Stimulated activated CD8-positive, alpha-beta memory T cell treated with anti-CD3 and anti-CD28 coated beads, Interleukin-4, amount 100 ng/mL, for 4 hours (primary cell): ENCODE data around the gene LAT.
A peak's percentile ranks its signal among the peaks of the same experiment; 100 is the strongest.
"Not testable (repeated sequence)": the region's sequence is repeated elsewhere in the genome, so short reads cannot be mapped to it uniquely, and the experiment has no call there.

Experiments used
- DNase-seq, 2 donors: peaks; one replicate each; pipeline ENCODE4 v3.0.0-alpha.2; 2020; ENCODE audit warnings: low read depth in 2 of 2, low spot score in 1 of 2

LAT gene

GRCh38 chr16:28977703-28978662 lies 6.9 kb upstream of the LAT start:
- no peak for DNase-seq

- DNase-seq = not testable (repeated sequence)
Measured at GRCh38 chr16:28980330-28980729, 4.5 kb upstream of the LAT start.

- no peak for DNase-seq
Measured at GRCh38 chr16:28980929-28981328, 3.9 kb upstream of the LAT start.

- no peak for DNase-seq
Measured at GRCh38 chr16:28981517-28981916, 3.3 kb upstream of the LAT start.

DNA sequence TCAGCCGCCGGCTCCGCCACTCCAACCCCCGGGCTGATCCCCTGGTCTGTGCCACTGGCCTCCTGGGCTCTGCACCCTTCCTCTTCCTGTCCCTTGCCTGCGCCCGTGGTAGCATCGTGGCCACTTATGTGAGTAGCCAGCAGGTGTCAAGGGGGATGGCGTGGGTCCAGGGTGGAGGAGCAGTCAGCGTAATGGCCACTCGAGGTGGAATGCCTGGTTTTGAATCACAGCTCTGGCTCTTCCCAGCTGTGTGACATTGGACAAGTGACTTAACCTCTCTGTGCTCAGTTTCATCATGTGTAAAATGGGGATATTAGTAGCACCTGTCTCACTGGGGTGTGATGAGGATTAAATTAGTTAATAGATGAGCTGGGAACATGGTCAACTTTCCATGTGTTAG lies 2.4 kb upstream of the LAT start:
- no peak for DNase-seq

- DNase-seq = no peak
Measured at GRCh38 chr16:28982949-28983348, 1.9 kb upstream of the LAT start.

DNA sequence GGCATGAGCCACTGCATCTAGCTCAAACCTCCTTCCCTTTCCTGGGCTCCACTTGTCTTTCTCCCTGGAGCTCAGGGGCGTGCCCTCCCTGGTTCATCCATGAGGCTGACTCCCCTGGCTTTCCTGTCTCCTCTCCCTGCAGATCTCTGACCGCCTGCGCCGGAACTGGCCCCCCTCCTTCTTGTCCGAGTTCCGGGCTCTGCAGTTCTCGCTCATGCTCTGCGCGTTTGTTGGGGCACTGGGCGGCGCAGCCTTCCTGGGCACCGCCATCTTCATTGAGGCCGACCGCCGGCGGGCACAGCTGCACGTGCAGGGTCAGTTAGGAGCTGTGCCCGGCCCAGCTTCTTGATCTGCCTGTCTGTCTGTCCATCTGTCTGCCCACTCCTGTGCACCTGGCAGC lies 1.2 kb upstream of the LAT start:
- DNase-seq = no peak

- DNase-seq = no peak
Measured at GRCh38 chr16:28984091-28984490, 761 bp upstream of the LAT start.

DNA sequence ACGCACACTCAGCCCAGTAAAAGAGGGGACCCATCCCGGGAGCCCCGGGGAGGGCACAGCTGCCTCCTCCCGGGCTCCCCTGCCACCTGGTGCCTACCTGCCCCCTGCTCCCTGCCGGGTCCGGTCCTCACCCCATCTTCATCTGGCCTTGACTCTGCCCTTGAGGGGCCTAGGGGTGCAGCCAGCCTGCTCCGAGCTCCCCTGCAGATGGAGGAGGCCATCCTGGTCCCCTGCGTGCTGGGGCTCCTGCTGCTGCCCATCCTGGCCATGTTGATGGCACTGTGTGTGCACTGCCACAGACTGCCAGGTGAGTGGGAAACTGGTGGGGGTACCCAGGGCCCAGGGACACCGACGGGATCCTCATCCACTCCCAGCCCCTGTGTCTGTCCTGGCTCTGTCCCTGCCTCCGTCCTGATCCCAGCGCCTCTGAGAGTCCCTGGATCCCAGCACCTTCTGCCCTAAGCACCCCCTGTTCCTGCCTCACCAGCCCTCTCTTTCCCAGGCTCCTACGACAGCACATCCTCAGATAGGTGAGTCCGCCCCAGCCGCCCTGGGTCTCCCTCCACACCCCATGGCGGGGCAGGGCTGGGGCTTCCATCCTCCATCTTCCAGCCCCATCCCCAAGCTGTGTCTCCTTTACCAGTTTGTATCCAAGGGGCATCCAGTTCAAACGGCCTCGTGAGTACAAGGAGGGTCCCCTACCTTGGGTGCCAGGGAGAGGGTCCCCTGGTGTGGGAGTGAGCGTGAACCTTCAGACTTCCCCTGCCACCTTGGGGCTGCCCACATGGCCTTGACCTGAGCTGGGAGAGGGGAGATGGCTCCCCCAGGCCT lies 574 bp downstream of the LAT start:
- DNase-seq = no peak

DNA sequence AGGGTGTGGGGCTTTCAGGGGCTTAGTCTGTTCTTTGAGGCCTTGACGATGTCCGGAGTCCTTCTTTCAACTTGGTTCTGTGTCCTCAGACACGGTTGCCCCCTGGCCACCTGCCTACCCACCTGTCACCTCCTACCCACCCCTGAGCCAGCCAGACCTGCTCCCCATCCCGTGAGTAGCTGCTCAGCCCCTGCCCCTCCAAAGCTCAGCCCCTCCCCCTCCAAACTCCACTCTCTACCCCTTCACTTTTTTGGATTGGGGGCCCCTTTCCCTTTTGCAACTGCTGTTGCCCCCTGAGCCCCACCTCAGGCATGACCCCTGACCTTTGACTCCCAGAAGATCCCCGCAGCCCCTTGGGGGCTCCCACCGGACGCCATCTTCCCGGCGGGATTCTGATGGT lies 1.2 kb downstream of the LAT start:
- no peak for DNase-seq

GRCh38 chr16:28986492-28986891 lies 1.6 kb downstream of the LAT start:
- DNase-seq = no peak

DNA sequence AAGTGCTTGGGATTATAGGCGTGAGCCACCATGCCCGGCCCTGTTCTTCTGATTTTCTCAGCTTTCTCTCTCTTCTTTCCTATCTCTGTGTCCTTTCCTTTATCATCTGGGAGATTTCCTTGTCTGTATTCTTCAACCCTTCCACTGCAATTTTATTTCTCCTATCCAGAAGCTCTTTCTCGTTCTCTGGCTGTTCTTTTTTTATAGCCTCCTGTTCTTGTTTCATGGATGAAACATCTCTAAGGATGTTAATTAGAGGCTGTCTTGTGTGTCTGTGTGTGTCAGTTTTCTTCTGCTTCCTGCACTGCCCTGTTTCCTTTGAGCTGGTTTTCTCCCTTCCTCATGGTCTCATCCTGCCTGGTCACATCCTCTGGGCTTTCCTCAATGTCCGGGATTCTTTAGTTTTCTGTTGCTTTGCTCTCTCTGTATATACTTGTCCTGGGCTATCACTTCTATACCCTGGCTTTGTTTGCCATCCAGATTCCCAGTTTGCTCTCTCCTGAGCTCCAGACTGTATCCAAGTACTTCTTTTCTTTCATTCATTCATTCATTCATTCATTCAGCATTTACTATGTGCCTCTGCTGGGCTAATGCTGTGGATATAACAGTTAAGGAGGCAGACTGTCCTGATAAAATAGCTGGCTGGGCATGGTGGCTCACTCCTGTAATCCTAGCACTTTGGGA lies 2.5 kb downstream of the LAT start:
- DNase-seq = no peak

- DNase-seq = no peak
Measured at GRCh38 chr16:28989363-28989762, 4.5 kb downstream of the LAT start.

- peak in 1 of 2 donors; percentile 53 for DNase-seq
Measured at GRCh38 chr16:28990375-28991040, 5.7 kb downstream of the LAT start.

- no peak for DNase-seq
Measured at GRCh38 chr16:28991687-28992086, 6.8 kb downstream of the LAT start.

DNA sequence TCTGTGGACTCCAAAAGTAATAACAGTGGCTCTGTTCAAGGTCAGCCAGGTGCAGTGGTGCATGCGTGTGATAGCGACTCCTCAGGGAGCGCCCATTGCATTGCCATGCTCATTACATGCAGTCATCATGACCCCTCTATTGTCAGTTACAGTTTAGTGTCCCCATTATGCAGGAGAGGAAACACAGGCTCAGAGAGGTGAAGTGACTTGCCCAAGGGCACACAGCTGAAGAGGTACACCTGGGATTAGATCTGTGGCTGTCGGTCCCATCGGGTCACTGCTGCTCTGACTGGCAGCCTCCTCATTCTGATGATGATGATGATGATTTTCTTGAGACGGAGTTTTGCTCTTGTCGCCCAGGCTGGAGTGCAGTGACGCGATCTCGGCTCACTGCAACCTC lies 7.6 kb downstream of the LAT start:
- no peak for DNase-seq

GRCh38 chr16:28998837-28999236 lies 14.0 kb downstream of the LAT start:
- no peak for DNase-seq

- no peak for DNase-seq
Measured at GRCh38 chr16:28999577-28999976, 14.7 kb downstream of the LAT start.

- DNase-seq = no peak
Measured at GRCh38 chr16:29000019-29000418, 15.2 kb downstream of the LAT start.

DNA sequence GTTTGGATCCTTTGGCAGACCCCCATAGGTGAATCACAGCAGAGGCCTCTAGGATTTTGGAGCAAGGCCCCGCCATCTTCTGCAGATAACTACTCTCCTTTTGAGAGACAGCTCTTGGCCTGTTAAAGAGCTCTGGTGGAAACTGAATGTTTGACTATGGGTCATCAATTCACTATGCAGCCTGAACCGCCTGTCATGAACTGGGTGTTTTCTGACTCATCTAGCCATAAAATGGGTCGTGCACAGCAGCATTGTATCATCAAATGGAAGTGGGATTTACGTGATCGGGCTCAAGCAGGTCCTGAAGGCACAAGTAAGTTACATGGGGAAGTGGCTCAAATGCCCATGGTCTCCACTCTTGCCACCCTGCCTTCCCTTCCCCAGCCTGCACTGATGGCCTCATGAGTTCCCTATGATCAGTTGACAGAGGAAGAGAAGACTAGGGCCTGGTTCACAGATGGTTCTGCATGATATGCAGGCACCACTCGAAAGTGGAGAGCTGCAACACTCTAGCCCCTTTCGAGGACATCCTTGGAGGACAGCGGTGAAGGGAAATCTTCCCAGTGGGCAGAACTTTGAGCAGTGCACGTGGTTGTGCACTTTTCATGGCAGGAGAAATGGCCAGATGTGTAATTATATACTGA lies 19.8 kb downstream of the LAT start:
- DNase-seq = not testable (repeated sequence)
